ENCODE measurements around the gene CCDC149.
A peak's percentile ranks its signal among the peaks of the same experiment; 100 is the strongest.

CCDC149 gene

DNA sequence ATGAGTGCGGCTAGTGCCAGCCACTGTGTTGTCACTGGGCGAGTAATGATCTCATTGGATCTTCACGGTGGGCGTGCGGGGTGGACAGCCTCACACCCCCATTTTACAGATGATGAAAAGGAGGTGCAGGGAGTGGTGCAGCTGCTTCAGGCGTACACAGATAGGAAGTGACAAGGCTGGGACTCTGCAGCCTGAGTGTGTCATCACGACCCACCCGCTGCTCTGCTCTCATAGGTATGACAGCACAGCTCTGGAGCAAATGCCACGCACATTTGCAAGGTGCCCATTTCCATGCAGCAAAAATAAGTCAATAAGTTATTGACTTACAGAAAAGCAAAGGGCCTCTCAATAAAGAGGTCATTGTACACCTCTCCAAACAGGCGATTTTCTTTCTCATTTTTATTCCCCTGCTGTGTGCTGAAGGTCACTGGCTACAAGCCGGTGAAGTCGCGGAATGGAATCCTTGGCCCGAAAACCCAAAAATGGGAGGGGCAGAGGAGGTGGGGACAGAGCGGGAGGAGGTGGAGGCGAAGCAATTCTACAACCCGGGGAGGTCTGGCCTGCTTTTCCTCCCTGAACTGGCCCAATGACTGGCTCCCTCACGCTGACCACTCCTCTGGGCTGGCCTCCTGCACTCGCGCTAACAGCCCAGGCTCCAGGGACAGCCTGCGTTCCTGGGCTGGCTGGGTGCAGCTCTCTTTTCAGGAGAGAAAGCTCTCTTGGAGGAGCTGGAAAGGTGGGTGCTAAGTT, 117.8 kb downstream of the CCDC149 start, which contains the start of gene SOD3:
TSS of gene SOD3 (plus strand) at position 658 of the 750 bp plus-strand sequence. CDS start 3,949 bp downstream, outside the sequence.
- Histone ChIP-seq H3K9ac (ENCODE audit: low read length) (peak within 1 kb of the TSS; percentile 57), H3K36me3 (ENCODE audit: control insufficient read depth, insufficient read depth, low read length) (no peaks in the 10 kb centered on the region), H3K27me3 (ENCODE audit: control insufficient read depth, insufficient read depth, low read length) (peaks cover 38% of the 10 kb centered on the region), H3K4me1 (ENCODE audit: control insufficient read depth, insufficient read depth, low read length) (peaks cover 16% of the 10 kb centered on the region), H3K9me3 (ENCODE audit: control insufficient read depth, low read length) (no peaks in the 10 kb centered on the region), H3K4me3 (ENCODE audit: low read length) (peak within 1 kb of the TSS; percentile 14)

DNA sequence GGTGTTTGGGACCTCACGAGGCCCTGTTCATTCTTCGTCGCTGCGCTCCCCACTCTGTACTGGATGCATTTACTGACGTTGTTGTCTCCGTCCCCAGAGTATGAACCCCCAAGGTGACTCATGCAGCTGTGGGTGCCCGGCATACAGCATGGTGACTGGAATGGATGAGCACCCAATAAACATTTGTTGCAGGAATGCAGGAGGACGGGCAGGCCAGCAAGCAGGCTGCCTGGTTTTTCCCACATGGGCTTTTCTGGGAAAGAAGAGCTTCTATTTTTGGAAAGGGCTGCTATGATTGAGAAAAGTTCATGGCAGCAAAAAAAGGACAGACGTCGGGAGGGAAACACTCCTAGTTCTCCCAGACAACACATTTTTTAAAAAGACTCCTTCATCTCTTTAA, 118.4 kb downstream of the CCDC149 start:
- Histone ChIP-seq H3K27me3 (ENCODE audit: control insufficient read depth, insufficient read depth, low read length) (peaks cover 32% of the 10 kb centered on the region), H3K9ac (ENCODE audit: low read length) (no peak overlapping the region), H3K4me3 (ENCODE audit: low read length) (no peak overlapping the region), H3K36me3 (ENCODE audit: control insufficient read depth, insufficient read depth, low read length) (no peaks in the 10 kb centered on the region), H3K9me3 (ENCODE audit: control insufficient read depth, low read length) (no peaks in the 10 kb centered on the region), H3K4me1 (ENCODE audit: control insufficient read depth, insufficient read depth, low read length) (peaks cover 15% of the 10 kb centered on the region)

DNA sequence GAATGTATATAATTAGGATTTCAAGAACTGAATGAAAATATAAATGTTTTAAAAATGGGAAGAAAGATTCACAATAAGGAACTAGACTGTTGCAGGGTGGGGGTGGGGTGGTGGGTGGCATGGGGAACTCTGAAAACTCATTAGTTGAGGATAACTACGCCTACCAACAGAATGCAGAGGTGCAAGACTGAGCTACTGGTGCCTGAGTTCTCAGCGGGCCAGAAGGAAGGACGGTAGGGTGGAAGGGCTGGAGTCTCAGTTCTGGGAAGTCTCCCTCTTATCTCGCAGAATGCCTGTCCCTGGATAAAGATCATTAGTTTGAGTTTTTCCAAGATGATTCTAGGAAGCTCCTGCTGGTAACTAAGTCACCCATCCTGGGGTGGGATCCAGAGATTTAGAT, 118.8 kb downstream of the CCDC149 start:
- Histone ChIP-seq H3K27me3 (ENCODE audit: control insufficient read depth, insufficient read depth, low read length) (peaks cover 28% of the 10 kb centered on the region), H3K4me1 (ENCODE audit: control insufficient read depth, insufficient read depth, low read length) (peaks cover 15% of the 10 kb centered on the region), H3K9me3 (ENCODE audit: control insufficient read depth, low read length) (no peaks in the 10 kb centered on the region), H3K36me3 (ENCODE audit: control insufficient read depth, insufficient read depth, low read length) (no peaks in the 10 kb centered on the region), H3K4me3 (ENCODE audit: low read length) (no peak overlapping the region), H3K9ac (ENCODE audit: low read length) (no peak overlapping the region)

DNA sequence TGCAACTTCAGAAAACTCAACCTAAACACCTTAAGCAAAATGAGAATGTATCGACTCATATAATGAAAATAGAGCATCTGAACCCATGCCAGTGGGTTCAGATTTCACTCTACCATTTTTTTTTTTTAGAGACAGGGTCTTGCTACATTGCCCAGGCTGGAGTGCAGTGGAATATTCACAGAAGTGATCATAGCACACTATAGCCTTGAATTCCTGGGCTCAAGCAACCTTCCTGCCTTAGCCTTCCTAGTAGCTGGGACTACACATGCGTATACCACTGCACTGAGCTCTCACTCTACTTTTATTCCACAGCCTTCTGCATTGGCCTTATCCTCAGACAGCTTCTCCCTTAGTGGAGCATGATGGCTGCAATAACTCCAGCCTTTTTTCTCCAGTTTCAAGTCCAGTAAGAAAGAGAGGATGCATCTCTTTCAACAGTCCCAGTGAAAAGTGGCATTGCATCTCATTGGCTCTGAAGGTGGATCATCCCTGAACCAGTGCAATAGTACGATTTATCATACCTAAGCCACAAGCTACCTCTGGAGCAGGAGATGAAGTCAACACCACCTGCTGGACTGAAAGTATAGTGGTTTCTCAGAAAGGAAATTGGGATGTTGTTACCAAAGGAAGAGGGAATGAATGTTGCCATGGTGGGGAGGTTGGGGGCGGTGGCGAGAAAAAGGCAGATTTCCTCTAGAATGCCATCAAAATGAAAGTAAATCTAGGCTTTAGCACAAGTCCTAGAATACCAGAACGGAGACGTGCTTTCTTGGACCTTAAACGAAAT, 119.4 kb downstream of the CCDC149 start:
- Histone ChIP-seq H3K27me3 (ENCODE audit: control insufficient read depth, insufficient read depth, low read length) (peaks cover 21% of the 10 kb centered on the region), H3K9me3 (ENCODE audit: control insufficient read depth, low read length) (no peaks in the 10 kb centered on the region), H3K4me1 (ENCODE audit: control insufficient read depth, insufficient read depth, low read length) (peaks cover 15% of the 10 kb centered on the region), H3K4me3 (ENCODE audit: low read length) (no peak overlapping the region), H3K9ac (ENCODE audit: low read length) (no peak overlapping the region), H3K36me3 (ENCODE audit: control insufficient read depth, insufficient read depth, low read length) (no peaks in the 10 kb centered on the region)

DNA sequence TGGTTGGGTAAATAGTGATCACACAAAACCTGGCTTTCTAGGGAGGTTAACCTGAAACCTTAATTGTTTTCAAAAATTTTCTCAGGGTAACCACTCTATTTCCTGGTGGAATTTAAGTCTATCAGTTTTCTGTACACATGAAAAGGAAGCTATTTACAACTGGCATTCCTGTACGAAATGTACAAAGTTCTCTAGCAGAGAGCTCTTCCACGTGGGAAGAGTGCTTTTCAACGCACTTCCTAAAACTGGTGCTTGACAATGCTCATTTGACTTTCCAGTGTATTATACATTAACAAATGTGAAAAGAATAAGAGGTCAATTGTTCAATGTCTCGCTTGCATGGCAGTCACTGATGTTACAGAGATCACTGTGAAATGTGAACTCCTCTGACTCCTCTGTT, 120.3 kb downstream of the CCDC149 start:
- Histone ChIP-seq H3K4me3 (ENCODE audit: low read length) (no peak overlapping the region), H3K9me3 (ENCODE audit: control insufficient read depth, low read length) (no peaks in the 10 kb centered on the region), H3K4me1 (ENCODE audit: control insufficient read depth, insufficient read depth, low read length) (peaks cover 15% of the 10 kb centered on the region), H3K36me3 (ENCODE audit: control insufficient read depth, insufficient read depth, low read length) (no peaks in the 10 kb centered on the region), H3K9ac (ENCODE audit: low read length) (no peak overlapping the region), H3K27me3 (ENCODE audit: control insufficient read depth, insufficient read depth, low read length) (peaks cover 16% of the 10 kb centered on the region)

DNA sequence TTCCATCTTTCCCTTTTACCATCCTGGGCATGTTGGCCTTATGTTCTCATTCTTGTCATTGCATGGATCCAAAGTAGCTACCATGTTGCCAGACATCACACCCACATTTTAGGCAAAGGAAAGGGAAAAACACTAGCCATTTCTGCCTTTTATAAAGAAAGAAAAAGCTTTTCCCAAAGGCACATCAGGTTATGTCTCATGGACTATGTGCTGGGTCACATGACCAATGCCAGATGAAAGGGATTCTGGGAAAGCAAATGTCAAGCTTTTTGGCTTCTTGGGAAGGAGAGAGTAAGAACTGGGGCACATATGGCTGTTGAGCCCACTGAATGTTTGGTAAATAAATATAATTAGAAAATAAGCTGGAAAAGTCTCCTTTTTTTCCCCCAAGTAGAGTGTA, 121.8 kb downstream of the CCDC149 start:
- H3K4me1 ChIP-seq (ENCODE audit: control insufficient read depth, insufficient read depth, low read length) = peaks cover 13% of the 10 kb centered on the region
- H3K4me3 ChIP-seq (ENCODE audit: low read length) = no peak overlapping the region
- H3K9me3 ChIP-seq (ENCODE audit: control insufficient read depth, low read length) = no peaks in the 10 kb centered on the region
- H3K9ac ChIP-seq (ENCODE audit: low read length) = no peak overlapping the region
- no peaks in the 10 kb centered on the region for H3K36me3 ChIP-seq (ENCODE audit: control insufficient read depth, insufficient read depth, low read length)
- peaks cover 7% of the 10 kb centered on the region for H3K27me3 ChIP-seq (ENCODE audit: control insufficient read depth, insufficient read depth, low read length)

DNA sequence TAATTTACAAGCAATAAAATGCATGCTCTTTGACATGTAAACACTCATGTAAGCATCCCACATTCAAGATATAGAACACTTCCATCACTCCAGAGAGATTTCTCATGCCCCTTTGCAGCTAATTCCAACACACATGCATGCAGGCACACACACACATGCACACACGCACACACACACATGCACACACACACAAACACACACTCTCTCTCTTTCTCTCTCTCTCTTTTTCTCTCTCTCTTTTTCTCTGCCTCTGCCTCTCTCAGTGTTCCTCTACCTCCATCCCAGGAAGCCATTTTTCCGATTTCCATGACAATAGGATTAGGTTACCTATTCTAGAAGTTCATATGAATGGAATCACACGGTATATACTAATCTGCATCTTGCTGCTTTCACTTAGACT, 129.3 kb downstream of the CCDC149 start:
- no peak overlapping the region for H3K9ac ChIP-seq (ENCODE audit: low read length)
- no peaks in the 10 kb centered on the region for H3K4me1 ChIP-seq (ENCODE audit: control insufficient read depth, insufficient read depth, low read length)
- no peak overlapping the region for H3K4me3 ChIP-seq (ENCODE audit: low read length)
- H3K9me3 ChIP-seq (ENCODE audit: control insufficient read depth, low read length) = no peaks in the 10 kb centered on the region
- H3K27me3 ChIP-seq (ENCODE audit: control insufficient read depth, insufficient read depth, low read length) = no peaks in the 10 kb centered on the region
- no peaks in the 10 kb centered on the region for H3K36me3 ChIP-seq (ENCODE audit: control insufficient read depth, insufficient read depth, low read length)

DNA sequence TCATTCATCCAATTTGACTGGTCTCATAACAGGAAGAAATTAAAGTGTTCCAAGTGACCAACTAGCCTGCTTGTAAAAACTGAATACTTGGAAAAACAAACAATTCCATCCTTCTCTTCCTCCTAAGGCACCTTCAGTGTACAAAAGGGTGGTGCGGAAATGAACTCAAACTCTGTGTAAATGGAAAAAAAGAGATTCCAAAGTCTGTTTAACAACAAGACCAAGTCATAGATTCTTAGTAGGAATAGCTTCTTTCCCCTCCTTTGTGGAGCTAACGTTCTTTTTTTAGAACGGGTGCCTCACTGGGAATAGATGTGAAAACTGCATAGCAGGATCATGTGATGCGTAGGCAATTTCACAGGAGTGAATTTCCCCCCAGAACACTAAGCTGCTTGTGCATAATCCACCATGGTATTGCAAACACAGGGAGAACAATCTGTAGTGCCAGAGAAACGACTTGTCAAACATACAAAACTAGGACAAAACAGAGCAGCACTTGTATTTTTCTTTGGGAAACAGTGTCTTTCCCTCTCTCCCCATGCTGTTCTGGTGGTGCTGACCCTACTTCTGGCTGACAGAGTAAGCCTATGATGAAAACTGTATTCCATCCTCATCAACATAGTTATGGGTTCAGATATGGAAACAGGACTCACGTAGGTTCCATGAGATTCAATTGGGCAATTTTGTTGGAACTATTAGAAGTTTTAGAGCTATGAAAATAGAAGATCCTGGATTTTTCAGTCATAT, 130.7 kb downstream of the CCDC149 start:
- H3K36me3 ChIP-seq (ENCODE audit: control insufficient read depth, insufficient read depth, low read length) = no peaks in the 10 kb centered on the region
- H3K4me3 ChIP-seq (ENCODE audit: low read length) = no peak overlapping the region
- no peaks in the 10 kb centered on the region for H3K4me1 ChIP-seq (ENCODE audit: control insufficient read depth, insufficient read depth, low read length)
- H3K9ac ChIP-seq (ENCODE audit: low read length) = no peak overlapping the region
- no peaks in the 10 kb centered on the region for H3K9me3 ChIP-seq (ENCODE audit: control insufficient read depth, low read length)
- no peaks in the 10 kb centered on the region for H3K27me3 ChIP-seq (ENCODE audit: control insufficient read depth, insufficient read depth, low read length)

DNA sequence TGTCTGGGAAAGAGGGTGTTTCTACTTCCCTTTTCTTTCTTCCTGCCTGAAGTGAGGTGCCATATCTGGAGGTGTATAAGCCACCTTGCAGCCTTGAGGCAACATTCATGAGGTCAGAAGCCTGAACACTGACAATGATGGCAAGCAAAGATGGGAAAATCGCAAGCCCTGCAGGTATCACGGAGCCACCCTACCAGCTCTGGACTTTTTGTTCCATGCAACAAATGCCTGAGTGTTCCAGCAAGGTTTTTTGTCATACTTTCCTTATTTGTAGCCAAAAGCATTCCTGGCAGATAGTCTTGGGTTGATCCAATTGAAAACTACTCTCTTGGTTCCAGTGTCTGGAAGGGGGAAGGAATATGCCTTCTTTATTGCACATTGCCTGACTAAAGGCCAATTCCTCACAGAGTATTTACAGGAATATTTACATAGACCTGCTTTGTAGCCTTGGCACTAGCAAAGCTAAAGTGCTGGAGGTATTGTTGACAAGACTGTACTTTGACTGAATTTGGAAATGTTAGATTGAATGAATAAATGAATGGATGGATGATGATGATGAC, 131.8 kb downstream of the CCDC149 start:
- H3K36me3 ChIP-seq (ENCODE audit: control insufficient read depth, insufficient read depth, low read length) = no peaks in the 10 kb centered on the region
- H3K27me3 ChIP-seq (ENCODE audit: control insufficient read depth, insufficient read depth, low read length) = no peaks in the 10 kb centered on the region
- no peaks in the 10 kb centered on the region for H3K4me1 ChIP-seq (ENCODE audit: control insufficient read depth, insufficient read depth, low read length)
- H3K9ac ChIP-seq (ENCODE audit: low read length) = no peak overlapping the region
- H3K4me3 ChIP-seq (ENCODE audit: low read length) = no peak overlapping the region
- H3K9me3 ChIP-seq (ENCODE audit: control insufficient read depth, low read length) = no peaks in the 10 kb centered on the region

DNA sequence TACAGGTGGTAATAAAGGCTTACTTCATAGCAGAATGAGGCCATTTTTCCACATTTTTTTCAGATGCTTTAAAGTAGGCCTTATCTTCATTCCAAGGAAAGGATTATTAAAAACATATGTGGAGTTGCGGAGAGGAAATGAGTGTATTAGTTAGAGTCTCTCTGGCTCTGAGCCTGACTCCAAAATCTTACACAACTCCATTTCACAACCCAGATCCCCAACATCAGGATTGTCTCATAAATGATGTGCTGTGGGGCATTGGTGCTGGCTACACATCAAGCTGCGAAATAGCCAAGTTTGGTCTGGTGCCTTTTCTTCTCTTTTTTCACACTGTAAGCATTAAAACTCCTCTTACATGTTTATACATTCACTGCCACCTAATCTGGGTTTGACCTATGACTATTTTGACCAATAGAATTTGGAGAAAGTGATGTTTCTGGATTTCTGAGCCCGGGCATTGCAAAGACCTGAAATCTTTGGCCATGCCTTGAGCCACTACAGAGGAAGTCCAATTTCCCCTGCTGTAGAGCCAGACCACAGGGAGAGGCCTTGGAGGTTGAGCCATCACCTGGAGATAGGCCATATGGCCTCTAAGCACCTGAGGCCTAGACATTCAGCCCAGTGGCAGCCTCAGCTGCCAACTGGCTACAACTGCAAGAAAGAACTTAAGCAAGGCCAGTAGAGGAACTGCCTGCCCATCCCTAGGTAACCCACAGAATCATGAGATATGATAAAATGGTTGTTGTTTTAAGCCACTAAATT, 134.2 kb downstream of the CCDC149 start:
- Histone ChIP-seq H3K9ac (ENCODE audit: low read length) (no peak overlapping the region), H3K4me3 (ENCODE audit: low read length) (no peak overlapping the region), H3K9me3 (ENCODE audit: control insufficient read depth, low read length) (no peaks in the 10 kb centered on the region), H3K4me1 (ENCODE audit: control insufficient read depth, insufficient read depth, low read length) (no peaks in the 10 kb centered on the region), H3K27me3 (ENCODE audit: control insufficient read depth, insufficient read depth, low read length) (no peaks in the 10 kb centered on the region), H3K36me3 (ENCODE audit: control insufficient read depth, insufficient read depth, low read length) (no peaks in the 10 kb centered on the region)

All from mucosa of stomach (tissue), 1 donor.